Loucy (cell line): ENCODE results near the gene LRRK1.

ENCODE experiments used
- H2AFZ ChIP-seq: fragments of 200-600 bp; sonication (generic); 2 replicates; pipeline ENCODE4 v1.6.0; 2016; ENCODE audit warnings: antibody characterized with exemption, mild to moderate bottlenecking, low read length, moderate library complexity
- H3F3A ChIP-seq: fragments of 200-600 bp; 2 replicates; pipeline ENCODE4 v1.6.0; 2016; ENCODE audit warnings: antibody characterized with exemption, low read depth, mild to moderate bottlenecking
- H3K27me3 ChIP-seq: fragments of 200-600 bp; sonication (generic); 2 replicates; pipeline ENCODE4 v1.6.1; 2014; ENCODE audit warnings: low read length, mild to moderate bottlenecking; ENCODE audit not compliant: insufficient read depth, poor library complexity, severe bottlenecking
- H3K36me3 ChIP-seq: fragments of 200-600 bp; sonication (generic); 2 replicates; pipeline ENCODE4 v1.6.1; 2016; ENCODE audit warnings: low read length; ENCODE audit not compliant: insufficient read depth
- H3K4me1 ChIP-seq: fragments of 200-600 bp; sonication (generic); 2 replicates; pipeline ENCODE4 v1.5.1; 2014; ENCODE audit warnings: low read length, mild to moderate bottlenecking; ENCODE audit not compliant: insufficient read depth, poor library complexity, severe bottlenecking
- H3K4me2 ChIP-seq: fragments of 200-600 bp; sonication (generic); 2 replicates; pipeline ENCODE4 v1.6.0; 2014; ENCODE audit warnings: antibody characterized with exemption, low read length, low read depth, mild to moderate bottlenecking; ENCODE audit not compliant: poor library complexity, severe bottlenecking
- H3K4me3 ChIP-seq: fragments of 200-600 bp; sonication (generic); 2 replicates; pipeline ENCODE4 v1.5.1; 2014; ENCODE audit warnings: low read length, mild to moderate bottlenecking, mixed read lengths; ENCODE audit not compliant: poor library complexity, severe bottlenecking
- H3K79me2 ChIP-seq: fragments of 200-600 bp; sonication (generic); 2 replicates; pipeline ENCODE4 v1.6.1; 2014; ENCODE audit warnings: low read length; ENCODE audit not compliant: insufficient read depth
- H3K9ac ChIP-seq: fragments of 200-600 bp; sonication (generic); 2 replicates; pipeline ENCODE4 v1.6.0; 2014; ENCODE audit warnings: mild to moderate bottlenecking, low read depth, low read length, moderate library complexity; ENCODE audit not compliant: poor library complexity, severe bottlenecking
- H3K9me2 ChIP-seq: fragments of 200-600 bp; sonication (generic); replicated peaks from 2 replicates; pipeline ENCODE4 v1.6.1; 2016; ENCODE audit warnings: low read depth, low read length, mixed read lengths
- H3K9me3 ChIP-seq: fragments of 200-600 bp; sonication (generic); 2 replicates; pipeline ENCODE4 v1.6.1; 2014; ENCODE audit warnings: mild to moderate bottlenecking, antibody characterized with exemption, low read length, low read depth; ENCODE audit not compliant: insufficient read depth
- H4K20me1 ChIP-seq: fragments of 200-600 bp; sonication (generic); 2 replicates; pipeline ENCODE4 v1.6.0; 2014; ENCODE audit warnings: antibody characterized with exemption, low read length, mild to moderate bottlenecking; ENCODE audit not compliant: insufficient read depth, poor library complexity, severe bottlenecking
- CTCF ChIP-seq: fragments of 200-600 bp; sonication (generic); conservative IDR thresholded peaks from 2 replicates; pipeline ENCODE4 v1.5.1; 2014; ENCODE audit warnings: mild to moderate bottlenecking, antibody characterized with exemption, low read length
- EZH2phosphoT487 ChIP-seq: fragments of 200-600 bp; IDR thresholded peaks from 2 replicates; pipeline ENCODE4 v1.6.1; 2018; ENCODE audit warnings: antibody characterized with exemption, mild to moderate bottlenecking, moderate library complexity, borderline replicate concordance

Gene LRRK1

DNA sequence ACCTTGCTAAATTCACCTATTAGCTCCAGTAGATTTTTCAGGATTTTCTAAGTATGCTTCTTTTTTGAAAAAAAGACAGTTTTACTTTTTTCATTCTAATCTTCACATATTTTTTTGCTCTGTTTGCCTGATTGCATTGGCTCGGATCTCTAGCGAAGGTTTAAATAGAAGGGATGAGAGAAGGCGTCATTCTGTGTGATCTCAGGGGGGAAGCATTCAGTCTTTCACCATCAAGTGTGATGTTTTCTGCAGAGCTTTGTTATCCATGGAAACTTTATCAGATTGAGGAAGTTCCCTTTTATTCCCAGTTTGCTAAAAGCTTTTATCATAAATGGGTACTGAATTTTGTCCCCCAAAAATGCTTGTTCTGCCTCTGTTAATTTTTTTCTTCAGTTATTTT lies 120.3 kb downstream of the LRRK1 start:
- Histone ChIP-seq H3K4me2 (no peak overlapping the region), H3K79me2 (no peaks in the 10 kb centered on the region), H3K27me3 (no peaks in the 10 kb centered on the region), H3K4me1 (no peaks in the 10 kb centered on the region), H3K9ac (no peak overlapping the region), H4K20me1 (no peaks in the 10 kb centered on the region), H3K9me2 (no peaks in the 10 kb centered on the region), H3K36me3 (no peaks in the 10 kb centered on the region), H3F3A (no peaks in the 10 kb centered on the region), H3K4me3 (no peak overlapping the region), H2AFZ (no peak overlapping the region), H3K9me3 (peaks cover 20% of the 10 kb centered on the region; the same call in 1 of the 2 replicates)
- no peak for TF ChIP-seq EZH2phosphoT487
- TF ChIP-seq CTCF, result no peak

DNA sequence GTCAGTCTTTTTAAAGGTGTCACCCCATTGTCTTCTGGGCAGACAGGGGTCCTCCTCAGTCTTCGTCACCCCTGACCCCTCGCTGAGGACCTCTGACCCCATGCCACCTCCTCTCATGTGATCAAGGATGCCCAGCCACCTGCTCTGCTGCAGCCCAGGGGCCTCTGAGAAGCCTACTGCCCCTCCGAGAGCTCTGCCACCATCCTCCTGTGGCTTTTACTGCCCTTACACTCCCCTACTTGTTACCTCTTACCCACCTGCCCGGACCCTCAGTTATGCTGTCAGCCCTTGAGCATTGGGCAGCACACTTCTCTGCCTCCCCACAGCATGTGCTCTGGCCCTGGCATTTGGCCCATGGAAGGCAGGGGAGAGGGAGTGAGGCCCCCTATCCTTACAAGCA lies 123.2 kb downstream of the LRRK1 start:
- Histone ChIP-seq H3K79me2 (no peaks in the 10 kb centered on the region), H3K4me2 (no peak overlapping the region), H3F3A (no peaks in the 10 kb centered on the region), H3K4me3 (no peak overlapping the region), H3K27me3 (no peaks in the 10 kb centered on the region), H3K9ac (no peak overlapping the region), H3K36me3 (no peaks in the 10 kb centered on the region), H4K20me1 (no peaks in the 10 kb centered on the region), H3K9me3 (no peaks in the 10 kb centered on the region), H2AFZ (no peak overlapping the region), H3K9me2 (no peaks in the 10 kb centered on the region), H3K4me1 (no peaks in the 10 kb centered on the region)
- TF ChIP-seq CTCF, result no peak
- no peak for TF ChIP-seq EZH2phosphoT487

DNA sequence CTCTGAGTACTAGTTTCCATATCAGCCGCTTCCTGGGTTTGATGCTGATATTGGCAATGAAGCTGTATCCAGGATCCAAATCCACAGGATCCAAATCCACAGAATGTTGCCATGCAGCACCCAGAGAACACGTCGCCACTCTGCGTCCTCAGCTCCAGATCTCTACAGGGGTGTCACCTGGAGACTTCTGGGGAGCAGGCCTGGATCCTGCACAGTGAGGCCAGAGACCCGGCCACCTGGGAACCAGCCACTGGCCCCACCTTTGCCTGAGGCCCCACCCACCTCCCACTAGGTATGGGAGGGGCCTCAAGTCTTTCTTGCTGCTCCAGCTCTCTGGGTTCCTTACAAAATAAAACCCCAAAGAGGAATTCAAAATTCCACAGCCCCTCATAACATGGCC lies 123.9 kb downstream of the LRRK1 start:
- no peak for TF ChIP-seq EZH2phosphoT487
- TF ChIP-seq CTCF, result no peak

More for the DNA sequence above, 123.9 kb downstream of the LRRK1 start:
- Histone ChIP-seq H3K9ac (no peak overlapping the region), H3K9me3 (no peaks in the 10 kb centered on the region), H3K79me2 (no peaks in the 10 kb centered on the region), H3K4me2 (no peak overlapping the region), H3K36me3 (no peaks in the 10 kb centered on the region), H3K4me1 (no peaks in the 10 kb centered on the region), H3K27me3 (no peaks in the 10 kb centered on the region), H4K20me1 (no peaks in the 10 kb centered on the region), H3K4me3 (no peak overlapping the region), H3F3A (no peaks in the 10 kb centered on the region), H2AFZ (no peak overlapping the region), H3K9me2 (no peaks in the 10 kb centered on the region)
